Skeletal muscle cell (primary cell): ENCODE data around the gene TBC1D17.
A peak's percentile ranks its signal among the peaks of the same experiment; 100 is the strongest.

Experiments
- DNase-seq: peaks from one replicate; pipeline ENCODE4 v3.0.0-alpha.2; 2010; ENCODE audit warnings: low read depth
- H3K4me3 ChIP-seq: 2 replicates; pipeline ENCODE4 v1.5.1; 2011; ENCODE audit warnings: low read depth, mild to moderate bottlenecking, control low read depth, low read length, moderate library complexity

TBC1D17 gene

DNA sequence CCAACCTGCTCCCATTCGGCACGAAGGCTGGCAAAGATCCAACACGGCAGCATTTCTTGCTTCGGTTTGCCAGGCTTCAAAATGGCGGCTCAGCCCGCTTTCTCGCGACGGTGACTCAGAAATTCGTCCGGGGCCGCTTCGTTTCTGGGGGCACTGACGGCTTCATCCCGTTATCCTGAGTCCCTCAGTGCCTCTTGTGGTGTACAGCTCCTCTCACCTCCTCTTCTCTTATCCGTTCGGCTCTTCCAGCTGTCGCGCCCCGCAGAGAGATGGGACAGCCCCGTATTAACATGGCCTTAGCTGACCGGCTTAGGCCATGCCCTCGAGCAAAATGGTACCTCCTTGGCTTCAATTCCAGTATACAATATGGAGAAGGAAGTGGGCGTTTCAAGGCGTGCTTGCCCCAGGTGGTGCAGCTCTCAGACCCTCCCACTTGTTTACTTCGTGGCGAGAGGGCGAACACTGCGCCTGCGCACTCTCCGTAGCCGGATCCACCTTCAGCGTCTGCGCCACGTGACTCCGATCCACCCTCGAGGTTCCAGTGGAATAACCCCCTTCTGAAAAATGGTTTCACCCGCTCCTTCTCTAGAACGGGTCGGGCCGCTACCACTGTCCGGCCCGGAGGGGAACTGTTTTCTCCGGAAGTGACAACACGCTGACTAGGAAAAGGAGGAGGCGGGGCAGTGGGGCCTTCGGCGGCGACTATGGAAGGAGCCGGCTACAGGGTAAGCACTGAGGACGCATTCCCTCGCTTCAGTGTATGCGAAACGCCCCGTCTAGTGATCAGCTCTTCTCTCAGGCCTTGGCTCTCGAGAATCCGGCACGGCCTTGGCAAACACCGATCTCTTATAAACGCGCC is at the start of gene TBC1D17, which contains the start of gene AKT1S1:
TSS of gene TBC1D17 (plus strand) at position 683 of the 859 bp plus-strand sequence. CDS start at position 705, 22 bp downstream.
TSS of gene AKT1S1 (minus strand) at position 336 of the 859 bp plus-strand sequence. CDS start 4,060 bp downstream, outside the sequence.
- peak; percentile 100 for DNase-seq

GRCh38 chr19:49829200-49829599 is 48.3 kb upstream of the TBC1D17 start:
- no peak overlapping the region for H3K4me3 ChIP-seq

More for the DNA sequence above, at the start of gene TBC1D17, which contains the start of gene AKT1S1:
- H3K4me3 ChIP-seq, result peak within 1 kb of the TSS; percentile 66

DNA sequence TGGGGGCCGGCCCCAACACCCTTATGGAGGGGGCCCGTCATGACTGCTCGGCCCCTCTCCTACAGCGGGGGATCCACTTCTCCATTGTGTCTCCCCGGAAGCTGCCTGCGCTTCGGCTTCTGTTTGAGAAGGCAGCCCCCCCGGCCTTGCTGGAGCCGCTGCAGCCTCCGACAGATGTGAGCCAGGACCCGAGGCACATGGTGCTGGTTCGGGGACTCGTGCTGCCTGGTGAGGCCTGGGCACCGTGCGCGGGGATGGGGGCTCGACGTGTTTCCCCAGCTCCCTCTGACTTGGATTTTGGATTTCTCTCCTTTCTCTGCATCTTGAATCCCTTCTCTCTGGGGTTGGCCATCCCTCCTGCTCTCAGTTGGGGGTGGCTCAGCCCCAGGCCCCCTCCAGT is 47.8 kb upstream of the TBC1D17 start:
- no peak for DNase-seq
- no peak overlapping the region for H3K4me3 ChIP-seq

More at GRCh38 chr19:49829200-49829599, 48.3 kb upstream of the TBC1D17 start:
- no peak for DNase-seq

DNA sequence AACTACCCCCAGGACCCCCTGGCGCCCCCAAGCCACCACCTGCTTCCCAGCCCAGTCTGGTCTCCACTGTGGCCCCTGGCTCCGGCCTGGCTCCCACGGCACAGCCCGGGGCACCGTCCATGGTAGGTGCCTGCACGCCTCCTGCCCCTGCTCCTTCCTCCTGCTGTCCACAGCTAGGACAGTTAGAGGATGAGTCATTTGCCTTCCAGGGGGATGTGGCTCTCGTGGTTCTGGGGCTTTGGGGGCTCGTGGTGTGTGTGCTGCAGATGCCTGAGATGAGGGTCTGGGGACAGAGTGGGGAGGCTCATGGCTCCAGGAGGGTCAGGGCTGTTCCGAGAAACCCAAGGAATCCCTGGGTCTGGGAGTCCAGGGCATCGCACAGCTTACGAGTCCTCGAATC is 46.7 kb upstream of the TBC1D17 start:
- no peak for DNase-seq
- H3K4me3 ChIP-seq, result no peak overlapping the region

- no peak overlapping the region for H3K4me3 ChIP-seq
- no peak for DNase-seq
These were observed 45.9 kb upstream of the TBC1D17 start for GRCh38 chr19:49831592-49831991.

- DNase-seq, result no peak
- H3K4me3 ChIP-seq, result no peak overlapping the region
These were observed 44.9 kb upstream of the TBC1D17 start for GRCh38 chr19:49832556-49832955.

DNA sequence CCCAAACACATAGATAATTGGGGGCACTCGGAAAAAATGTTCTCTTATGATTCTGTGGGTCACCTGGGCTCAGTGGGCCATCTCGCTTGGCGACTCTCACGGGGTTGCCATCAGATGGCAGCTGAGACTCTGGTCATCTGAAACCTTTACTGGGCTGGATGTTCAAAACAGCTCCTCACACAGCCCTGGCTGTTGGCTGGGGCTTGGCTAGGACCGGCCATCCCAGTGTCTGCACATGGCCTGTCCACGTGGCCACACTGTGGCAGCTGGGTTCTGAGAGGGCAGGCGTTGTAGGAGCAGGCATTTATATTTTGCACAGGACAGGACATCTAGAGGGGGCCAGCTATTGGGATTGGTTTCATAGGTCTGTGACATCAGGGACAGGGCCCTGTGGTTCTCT is 43.9 kb upstream of the TBC1D17 start:
- DNase-seq, result no peak
- H3K4me3 ChIP-seq, result no peak overlapping the region

- no peak for DNase-seq
- H3K4me3 ChIP-seq, result no peak overlapping the region
These were observed 41.9 kb upstream of the TBC1D17 start for GRCh38 chr19:49835562-49835961.

- no peak overlapping the region for H3K4me3 ChIP-seq
- no peak for DNase-seq
These were observed 41.1 kb upstream of the TBC1D17 start for GRCh38 chr19:49836176-49837008.

- DNase-seq, result no peak
- no peak overlapping the region for H3K4me3 ChIP-seq
These were observed 40.5 kb upstream of the TBC1D17 start for GRCh38 chr19:49837009-49837310.

DNA sequence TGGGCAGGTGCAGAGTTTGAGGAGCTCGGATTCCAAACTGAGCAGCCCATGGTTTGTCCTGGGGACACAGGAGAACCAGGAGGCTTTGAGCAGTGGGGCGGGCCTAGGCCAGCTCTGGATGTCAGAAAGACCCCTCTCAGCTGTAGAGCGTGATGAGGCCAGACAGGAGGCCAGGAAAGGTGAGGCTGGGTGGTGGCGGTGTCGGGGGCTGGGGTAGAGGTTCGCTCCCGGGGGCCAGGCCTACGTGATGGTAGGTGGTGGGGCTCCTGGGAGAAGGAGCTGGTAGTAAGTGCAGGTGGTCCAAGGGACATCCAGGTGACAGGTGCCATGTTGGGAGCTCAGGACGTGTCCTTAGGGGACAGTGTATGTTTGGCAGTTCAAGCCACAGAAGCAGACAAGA is 40.1 kb upstream of the TBC1D17 start:
- no peak for DNase-seq
- H3K4me3 ChIP-seq, result no peak overlapping the region

- H3K4me3 ChIP-seq, result no peak overlapping the region
- no peak for DNase-seq
These were observed 38.5 kb upstream of the TBC1D17 start for GRCh38 chr19:49838885-49839588.

- H3K4me3 ChIP-seq, result no peak overlapping the region
- no peak for DNase-seq
These were observed 37.8 kb upstream of the TBC1D17 start for GRCh38 chr19:49839713-49840112.

- no peak overlapping the region for H3K4me3 ChIP-seq
- no peak for DNase-seq
These were observed 37.2 kb upstream of the TBC1D17 start for GRCh38 chr19:49840321-49840720.

GRCh38 chr19:49840736-49841249 is 36.7 kb upstream of the TBC1D17 start:
- H3K4me3 ChIP-seq, result no peak overlapping the region
- DNase-seq, result no peak

- H3K4me3 ChIP-seq, result no peak overlapping the region
- DNase-seq, result no peak
These were observed 34.2 kb upstream of the TBC1D17 start for GRCh38 chr19:49843265-49843664.

DNA sequence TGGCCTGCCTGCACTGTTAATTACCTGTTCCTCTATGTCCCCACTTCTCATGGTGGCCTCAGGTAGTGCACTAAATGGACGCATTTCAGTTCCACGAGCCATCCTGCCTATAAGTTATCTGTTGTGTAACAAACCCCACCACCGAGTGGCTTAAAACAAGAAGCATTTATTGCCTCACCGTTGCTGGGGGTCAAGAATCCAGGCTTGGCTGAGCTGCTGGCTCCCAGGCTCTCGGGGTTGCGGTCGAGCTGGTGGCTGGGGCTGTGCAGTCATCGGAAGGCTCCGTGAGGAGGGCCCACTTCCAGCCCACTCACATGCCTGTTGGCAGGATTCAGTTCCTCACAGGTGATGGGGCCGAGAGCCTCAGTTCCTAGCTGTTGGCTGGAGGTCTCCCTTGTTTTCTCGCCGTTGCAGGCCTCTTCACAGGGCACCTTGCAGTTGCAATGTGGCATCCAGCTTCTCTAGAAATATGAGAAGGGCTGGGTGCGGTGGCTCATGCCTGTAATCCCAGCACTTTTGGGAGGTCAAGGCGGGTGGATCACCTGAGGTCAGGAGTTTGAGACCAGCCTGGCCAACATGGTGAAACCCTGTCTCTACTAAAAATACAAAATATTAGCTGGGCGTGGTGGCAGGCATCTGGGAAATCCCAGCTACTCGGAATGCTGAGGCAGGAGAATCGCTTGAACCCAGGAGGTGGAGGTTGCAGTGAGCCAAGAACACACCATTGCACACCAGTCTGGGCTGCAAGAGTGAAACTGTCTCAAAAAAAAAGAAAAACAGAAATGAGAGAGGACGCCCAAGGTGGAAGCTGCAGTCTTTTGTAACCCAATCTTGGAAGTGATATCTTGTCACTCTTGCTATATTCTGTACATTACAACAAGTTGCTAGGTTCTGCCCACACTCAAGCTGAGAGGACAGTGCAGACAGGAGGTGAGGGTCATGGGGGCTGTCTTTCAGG is 33.1 kb upstream of the TBC1D17 start:
- H3K4me3 ChIP-seq, result no peak overlapping the region
- DNase-seq, result no peak

DNA sequence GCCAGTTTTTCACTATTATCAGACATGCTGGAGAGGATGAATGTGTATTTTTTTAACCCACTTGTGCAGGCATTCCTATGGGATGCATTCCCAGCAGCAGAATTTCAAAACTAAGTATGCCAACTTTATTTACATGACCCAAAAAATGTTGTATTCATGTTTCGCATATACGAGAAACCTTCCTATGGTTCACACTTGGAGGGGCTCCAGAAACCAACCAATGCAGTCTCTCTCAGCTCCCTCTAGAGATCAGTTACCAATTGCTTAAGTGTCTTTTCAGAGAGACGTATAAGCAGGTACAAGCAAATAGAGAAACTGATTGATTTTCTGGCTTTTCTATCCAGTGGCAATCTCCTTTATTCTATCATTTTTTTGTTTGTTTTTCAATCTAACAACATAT is 32.1 kb upstream of the TBC1D17 start:
- no peak overlapping the region for H3K4me3 ChIP-seq
- DNase-seq, result no peak

GRCh38 chr19:49846408-49846807 is 31.1 kb upstream of the TBC1D17 start:
- no peak for DNase-seq
- H3K4me3 ChIP-seq, result no peak overlapping the region
